RCC 7860 (cell line): ENCODE results near the gene PRSS22.
A peak's percentile ranks its signal among the peaks of the same experiment; 100 is the strongest.

Experiments
- DNase-seq: peaks from one replicate; pipeline ENCODE4 v3.0.0-alpha.2; 2015; ENCODE audit warnings: low spot score
- FAIRE-seq: peaks from 2 replicates; lab custom pipeline; 2012; peaks lifted over from hg19 to GRCh38; lab: Jason Lieb, UNC

Gene PRSS22

DNA sequence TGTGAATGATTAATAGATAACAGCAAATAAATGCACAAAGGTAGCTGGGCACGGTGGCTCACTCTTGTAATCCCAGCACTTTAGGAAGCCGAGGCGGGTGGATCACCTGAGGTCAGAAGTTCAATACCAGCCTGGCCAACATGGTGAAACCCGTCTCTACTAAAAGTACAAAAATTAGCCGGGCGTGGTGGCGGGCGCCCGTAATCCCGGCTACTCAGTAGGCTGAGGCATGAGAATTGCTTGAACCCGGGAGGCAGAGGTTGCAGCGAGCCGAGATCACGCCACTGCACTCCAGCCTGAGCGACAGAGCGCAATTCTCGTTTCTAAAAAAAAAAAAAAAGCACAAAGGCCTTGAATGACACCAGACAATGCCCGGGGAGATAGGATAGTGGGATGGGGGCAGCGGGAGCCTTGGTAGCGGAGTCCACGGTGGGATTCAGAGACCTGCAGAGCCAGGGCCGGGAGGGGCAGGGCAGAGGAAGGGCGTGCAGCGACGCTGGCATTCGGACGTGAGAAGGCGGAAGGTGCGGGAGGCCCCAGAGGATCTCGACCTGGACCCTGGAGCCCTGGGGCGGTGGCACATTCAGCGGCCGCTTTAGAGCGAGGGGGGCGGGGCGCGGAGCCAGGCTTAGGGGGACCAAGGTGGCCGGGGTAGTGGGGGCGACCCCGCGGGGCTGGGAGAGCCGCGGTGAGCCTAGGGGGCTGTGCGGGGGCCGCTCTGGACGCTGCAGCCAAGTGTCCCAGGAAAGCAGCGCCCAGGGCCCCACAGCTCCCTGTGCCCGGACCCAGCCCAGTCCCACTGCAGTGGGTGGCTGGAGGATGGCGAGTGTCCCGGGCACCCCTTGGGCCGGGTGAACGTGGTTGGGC is 24.0 kb upstream of the PRSS22 start:
- no peak for FAIRE-seq
- DNase-seq = no peak

DNA sequence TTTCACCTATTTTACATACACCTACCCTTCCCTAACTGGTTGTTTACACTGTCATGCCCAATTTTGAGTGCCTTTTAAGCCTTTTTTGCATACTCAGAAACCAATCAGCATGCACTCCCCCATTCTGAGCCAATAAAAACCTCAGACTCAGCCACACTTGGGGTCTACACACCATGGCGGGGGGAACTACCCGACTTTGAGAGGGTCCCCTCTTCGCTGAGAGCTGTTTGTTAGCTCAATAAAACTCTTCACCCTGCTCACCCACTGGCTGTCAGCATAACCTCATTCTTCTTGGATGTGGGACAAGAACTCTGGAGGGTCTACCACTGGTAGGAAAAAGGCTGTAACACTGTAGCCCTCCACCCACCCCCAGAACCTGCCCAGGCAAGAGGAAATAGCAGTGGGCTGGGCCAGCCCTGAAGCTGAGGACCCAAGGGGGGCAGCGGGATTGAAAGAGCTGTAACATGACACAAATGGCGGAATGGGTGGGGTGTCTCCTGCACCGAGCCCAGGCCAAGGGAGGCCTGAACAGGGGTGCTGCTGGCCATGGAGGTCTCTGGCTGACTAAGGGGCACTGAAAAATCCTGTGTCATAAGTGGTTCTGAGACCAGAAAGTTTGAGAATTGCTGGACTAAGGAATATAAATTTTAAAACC is 22.0 kb upstream of the PRSS22 start:
- no peak for DNase-seq
- no peak for FAIRE-seq

DNA sequence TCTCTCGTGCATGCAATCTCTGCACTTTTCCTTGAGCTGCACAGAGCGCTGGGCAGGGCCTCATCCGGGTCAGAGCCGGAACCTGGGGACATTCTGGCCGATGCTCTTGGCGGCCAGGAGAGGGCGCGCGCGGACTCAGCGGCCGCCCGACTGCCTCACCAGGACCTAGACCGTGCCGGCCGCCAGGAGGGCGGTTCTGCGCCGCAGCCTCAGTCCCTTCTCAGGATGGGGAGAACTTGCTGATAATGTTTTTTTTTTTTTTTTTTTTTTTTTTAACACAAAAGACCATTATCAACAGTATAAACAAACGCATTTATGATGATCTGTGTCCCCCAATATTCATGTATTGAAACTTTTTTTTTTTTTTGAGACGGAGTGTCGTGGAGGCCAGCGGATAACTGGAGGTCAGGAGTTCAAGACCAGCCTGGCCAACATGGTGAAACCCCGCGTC is 17.0 kb upstream of the PRSS22 start:
- peak; percentile 73 for DNase-seq
- FAIRE-seq = peak; percentile 59

DNA sequence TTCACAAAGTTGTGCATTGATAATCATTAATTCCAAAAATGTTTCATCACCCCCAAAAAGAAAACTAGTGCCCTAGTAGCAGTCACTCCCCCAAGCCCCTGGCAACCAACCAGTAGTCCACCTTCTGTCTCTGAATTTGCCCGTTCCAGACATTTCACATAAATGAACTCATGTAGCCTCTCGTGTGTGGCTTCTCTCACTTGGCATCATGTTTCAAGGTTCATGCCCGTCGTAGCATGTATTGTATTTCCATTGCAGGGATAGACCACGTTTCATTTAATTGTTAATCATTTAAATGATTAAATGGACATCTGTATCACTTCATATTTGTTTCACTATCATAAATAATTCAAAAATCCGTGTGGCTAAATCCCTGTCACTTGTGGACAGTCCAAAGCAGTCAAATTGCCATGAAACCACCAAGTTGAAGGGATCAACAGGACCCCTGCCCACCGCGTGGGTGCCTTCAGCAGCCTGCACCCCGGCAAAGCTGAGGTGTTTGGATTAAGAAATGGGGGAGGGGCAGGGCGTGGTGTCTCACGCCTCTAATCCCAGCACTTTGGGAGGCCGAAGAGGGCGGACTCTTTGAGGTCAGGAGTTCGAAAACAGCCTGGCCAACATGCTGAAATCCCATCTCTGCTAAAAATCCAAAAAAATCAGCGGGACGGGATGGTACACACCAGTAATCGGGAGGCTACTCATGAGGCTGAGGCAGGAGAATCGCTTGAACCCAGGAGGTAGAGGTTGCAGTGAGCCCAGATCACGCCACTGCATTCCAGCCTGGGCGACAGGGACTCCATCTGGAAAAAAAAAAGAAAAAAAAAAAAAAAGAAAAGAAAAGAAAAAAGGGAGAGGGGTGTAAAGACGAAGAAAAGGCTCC is 16.3 kb upstream of the PRSS22 start:
- FAIRE-seq = no peak
- no peak for DNase-seq

DNA sequence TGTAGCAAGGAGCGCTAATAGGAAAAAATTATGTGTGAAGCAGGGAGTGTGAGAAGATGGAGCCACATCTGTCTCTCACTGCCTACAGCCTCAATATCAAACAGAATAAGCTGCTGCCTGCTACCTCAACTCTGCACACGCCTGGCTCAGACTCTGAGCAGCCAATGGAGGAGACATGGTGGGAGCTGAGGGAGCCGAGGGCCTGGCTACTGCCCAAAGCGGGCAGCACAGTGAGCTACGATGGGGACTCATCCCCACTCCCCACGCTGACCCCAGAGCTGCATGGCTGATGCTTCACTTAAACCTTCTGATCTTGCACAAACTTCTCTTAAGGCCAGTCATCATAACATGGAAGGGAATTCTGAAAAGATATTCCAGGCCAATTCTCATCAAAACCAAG is 14.0 kb upstream of the PRSS22 start:
- DNase-seq (no peak), FAIRE-seq (no peak)

DNA sequence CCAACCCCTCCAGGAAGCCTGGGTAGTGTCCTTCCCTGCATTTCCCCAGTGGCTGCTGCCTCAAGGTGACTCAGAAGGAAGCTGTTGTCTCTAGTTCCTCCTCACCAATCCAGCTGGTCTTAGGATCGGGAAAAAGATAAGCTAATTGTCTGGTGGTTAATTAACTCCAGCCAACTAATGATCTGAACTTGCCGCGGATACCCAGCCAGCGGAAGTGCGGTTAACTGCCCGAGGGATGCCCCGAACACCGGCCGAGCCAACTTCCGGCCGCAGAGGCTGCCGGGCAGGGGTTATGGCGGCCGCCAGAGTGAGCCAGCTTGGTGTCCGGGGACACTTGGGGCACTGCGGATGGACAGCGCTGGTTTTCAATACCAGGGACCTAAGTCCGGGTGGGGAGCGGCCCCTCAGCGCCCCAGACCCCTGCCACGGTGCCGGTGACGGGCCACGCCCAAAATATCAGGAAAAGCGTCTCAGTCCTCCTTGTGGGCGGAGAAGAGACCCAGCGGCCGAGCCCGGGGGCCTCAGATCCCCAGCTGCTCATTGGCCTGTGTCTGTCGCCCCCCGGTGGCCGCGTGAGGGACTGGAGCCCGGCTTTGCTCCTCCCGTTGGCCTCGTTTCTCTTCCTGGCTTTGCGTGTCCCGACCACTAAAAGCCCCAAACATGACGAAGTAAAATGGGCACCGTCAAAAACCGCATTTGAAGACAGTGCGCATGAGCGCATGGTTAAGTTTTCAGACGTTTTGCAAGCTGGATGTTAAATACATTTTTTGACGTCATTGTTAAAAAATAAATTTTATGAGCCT is 10.2 kb upstream of the PRSS22 start:
- peak; percentile 55 for FAIRE-seq
- peak; percentile 91 for DNase-seq

DNA sequence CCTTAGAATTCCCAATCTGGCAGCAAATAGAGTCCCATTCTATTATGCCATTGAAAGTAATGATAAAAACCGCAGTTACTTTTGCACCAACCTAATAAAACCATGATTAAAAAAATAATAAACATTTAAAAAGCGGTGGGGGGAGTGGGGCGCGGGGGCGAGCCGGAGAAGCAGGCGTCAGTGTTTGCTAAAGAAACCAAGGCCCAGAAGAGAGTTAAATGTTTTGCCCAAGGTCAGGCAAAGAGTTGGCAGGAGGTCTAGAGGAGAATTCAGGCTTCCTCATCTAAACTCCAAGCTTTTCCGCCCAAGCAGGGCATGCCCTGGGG is 9.7 kb upstream of the PRSS22 start:
- no peak for DNase-seq

DNA sequence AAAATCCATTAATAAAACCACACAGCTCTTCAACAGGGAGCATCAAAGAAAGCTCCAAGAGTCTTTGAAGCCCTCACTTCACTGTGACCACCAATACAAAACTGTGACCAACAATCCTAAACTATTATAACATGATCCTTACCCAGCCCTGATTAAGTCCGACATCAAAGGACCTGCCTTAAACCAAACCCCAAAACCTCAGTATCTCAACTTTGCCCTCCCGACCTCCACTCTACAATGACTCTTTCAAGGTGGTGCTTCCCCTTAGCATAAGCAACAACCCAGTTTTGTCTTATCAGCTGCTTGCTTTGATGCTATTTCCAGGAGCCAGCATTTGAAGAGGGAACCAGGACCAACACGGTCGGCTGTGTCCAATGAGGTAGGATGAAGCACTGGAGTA is 8.5 kb upstream of the PRSS22 start:
- FAIRE-seq = no peak
- no peak for DNase-seq

More for the DNA sequence above, 9.7 kb upstream of the PRSS22 start:
- FAIRE-seq = no peak

DNA sequence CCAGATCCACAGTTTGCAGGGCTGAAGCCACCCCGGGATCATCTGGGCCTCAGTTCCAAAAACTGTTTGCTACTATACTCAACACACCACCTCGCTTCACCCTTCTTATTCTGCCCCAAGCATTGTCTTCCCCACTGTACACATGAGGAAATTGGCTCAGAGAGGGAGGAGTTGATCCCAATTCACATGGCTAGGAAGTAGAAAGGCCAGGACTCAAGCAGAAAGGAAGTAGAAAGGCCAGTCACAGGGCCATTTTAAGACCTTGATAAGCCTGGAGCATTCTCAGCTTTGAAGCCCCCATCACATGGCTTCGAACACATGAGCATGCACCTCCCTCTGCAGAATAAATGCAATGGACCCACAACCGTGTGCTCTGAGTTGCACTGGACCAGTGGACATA is 7.7 kb upstream of the PRSS22 start:
- FAIRE-seq = no peak
- no peak for DNase-seq

DNA sequence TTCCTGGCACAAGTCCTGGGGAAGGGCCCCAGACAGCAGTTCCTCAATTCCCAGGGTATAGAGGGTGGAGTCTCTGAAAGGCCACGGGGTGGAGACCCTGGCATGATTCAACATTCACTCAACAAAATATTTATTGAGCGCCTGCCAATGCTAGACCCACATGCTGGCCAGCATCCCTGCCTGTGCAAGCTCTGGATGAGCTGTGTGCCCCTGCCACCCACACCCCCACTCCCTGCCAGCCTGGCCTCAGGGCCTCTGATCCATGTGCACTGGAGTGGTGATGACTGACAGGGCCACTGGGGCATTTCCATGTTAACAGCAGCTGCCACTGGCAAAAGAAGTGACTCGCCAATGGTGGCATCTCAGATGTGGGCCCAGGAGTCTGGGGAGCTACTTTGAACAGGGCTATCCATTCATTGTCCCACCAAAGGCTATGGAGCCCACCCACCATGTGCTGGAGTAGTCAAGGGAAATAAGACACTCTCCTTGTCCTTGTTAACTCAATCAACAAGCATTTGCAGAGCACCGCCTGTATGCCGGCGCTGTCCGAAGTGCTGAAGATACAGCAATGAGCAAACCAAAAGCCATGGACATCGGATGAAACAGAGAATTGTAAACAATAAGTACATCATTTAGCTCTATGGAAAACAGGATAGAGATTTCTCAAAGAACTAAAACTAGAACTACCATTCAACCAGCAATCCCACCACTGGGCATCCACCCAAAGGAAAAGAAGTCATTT is 3.0 kb upstream of the PRSS22 start:
- DNase-seq (peak; percentile 72), FAIRE-seq (peak; percentile 55)

DNA sequence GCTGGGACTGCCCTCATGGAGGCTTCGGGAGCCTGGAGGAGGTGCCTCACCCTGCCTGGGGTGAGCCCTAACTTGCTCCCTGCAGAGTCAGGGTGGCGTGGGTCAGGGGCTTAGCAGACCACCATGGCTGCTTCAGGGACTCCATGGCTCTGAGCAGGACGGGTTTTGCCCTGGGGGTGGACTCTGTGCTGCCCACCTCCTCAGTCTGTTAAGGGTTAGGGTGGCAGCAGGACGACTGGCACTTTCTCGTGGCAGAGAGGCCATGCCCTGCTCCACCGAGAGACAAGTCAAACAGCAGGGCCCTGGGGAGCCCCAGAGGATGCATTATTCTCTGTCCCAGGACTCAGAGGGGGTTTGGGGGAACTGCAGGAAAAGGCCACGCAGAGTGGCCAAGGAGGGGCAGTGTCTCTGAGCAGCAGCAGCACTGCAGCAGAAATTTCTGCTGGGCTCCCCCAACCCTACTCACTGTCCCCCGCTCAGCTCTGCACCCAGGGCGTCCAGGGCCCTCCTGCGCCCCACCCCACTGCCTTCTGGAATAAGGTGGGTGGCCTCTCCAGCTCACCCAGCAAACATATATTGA is 1.8 kb upstream of the PRSS22 start:
- DNase-seq (no peak), FAIRE-seq (no peak)

DNA sequence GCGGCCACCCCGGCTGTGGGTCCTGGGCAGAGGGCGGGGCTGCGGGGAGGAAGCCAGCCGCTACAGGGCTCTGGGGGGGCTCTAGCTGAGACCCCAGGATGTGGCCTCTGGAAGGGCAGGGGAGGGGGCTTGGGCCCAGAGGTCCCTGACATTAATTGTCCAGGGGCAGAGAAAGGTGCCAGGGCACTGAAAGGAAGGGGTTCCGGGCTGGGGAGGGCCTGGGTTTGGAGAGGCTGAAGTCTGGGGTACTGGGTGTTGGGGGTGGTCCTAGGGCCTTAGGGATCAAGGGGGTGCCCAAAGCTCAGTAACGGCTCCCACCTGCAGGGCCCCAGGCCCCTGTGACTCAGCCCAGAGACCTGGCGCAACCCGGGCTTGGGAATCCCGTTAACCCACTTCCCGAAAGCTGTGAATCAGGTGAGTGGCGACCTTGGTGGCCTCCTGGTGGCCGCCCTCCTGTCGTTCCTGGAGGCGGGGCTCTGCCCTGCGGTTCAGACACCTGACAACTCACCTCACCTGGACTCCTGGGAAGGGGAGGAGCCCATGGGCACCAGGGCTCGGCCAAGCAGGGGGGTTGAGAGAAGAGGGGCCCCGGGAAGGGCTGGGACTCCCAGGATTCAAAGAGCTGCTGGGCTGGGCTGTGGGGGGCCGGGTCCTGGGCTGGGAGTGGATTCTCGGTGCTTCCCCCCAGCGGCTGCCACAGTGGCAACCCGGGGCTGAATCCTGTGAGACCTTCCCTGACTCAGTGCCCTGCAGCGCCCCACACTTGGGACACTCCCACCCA is 465 bp upstream of the PRSS22 start:
- DNase-seq = no peak
- FAIRE-seq = no peak

DNA sequence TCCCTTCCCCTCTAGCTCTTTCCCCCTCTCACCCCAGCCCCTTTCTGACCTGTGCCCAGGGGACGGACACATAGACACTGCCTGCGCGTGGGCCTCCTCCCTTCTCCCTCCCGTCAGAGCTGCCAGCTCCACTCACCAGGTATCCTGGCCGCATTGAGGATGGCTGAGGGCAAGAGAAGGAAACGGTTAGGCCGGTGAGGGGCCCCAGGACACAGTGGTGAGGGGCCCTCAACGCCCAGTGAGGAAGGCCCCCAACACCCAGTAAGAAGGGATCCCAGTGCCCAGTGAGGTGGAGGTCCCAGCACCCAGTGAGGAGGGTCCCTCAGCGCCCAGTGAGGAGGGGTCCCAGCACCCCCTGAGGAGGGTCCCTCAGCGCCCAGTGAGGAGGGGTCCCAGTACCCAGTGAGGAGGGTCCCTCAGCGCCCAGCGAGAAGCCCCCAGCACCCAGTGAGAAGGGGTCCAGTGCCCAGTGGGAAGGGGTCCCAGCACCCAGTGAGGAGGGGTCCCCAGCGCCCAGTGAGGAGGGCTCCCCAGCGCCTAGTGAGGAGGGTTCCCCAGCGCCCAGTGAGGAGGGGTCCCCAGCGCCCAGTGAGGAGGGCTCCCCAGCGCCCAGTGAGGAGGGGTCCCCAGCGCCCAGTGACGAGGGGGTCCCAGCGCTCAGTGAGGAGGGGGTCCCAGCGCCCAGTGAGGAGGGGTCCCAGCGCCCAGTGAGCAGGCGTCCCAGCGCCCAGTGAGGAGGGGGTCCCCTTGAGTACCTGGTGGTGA is 1.1 kb downstream of the PRSS22 start:
- FAIRE-seq = no peak
- no peak for DNase-seq

DNA sequence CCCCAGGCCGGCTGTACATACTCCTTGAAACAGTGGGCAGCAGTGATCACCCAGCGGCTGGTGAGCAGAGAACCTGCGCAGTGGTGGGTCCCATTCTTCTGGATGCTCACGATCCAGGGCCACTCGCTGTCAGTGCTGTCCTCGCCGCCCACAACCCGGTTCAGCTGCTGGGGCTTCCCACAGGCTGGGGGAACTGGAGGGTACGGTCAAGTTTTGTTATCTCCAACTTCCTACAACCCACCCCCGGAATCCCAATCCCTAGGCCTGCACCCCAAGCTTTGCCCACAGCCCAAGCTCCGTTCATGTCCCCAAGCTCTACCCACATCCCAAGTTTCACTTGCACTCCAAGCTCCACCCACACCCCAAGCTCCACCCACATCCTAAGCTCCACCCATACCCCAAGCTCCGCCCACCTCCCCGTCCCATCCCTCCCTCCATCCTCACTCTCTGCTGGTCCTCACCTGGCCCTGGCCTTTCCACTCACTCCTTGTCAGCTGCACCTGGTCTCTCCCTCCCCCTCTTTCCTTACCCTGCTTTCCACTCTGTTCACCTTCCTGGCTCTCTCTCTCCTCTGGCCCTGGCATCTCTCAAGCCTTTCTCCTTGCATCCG is 1.8 kb downstream of the PRSS22 start:
- DNase-seq (no peak), FAIRE-seq (no peak)

DNA sequence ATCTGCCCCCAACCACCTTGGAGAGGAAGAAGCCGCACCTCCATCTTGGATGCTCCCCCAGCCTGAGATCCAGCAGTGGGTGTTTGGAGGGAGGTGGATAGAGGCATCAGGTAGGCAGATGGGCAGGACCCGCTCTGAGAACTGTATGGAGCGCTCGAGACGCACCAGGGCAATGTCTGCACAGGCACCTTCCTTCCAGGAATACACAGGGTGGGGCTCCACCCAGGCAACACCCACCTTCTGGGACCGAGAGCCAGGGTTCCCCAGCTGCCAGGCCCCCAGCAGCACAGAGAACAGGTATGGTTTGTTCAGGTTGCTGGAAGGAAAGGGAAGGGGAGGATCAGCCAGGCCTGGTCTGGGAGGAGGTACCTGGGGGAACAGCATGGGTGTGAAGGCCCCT is 2.4 kb downstream of the PRSS22 start:
- DNase-seq = no peak
- no peak for FAIRE-seq

DNA sequence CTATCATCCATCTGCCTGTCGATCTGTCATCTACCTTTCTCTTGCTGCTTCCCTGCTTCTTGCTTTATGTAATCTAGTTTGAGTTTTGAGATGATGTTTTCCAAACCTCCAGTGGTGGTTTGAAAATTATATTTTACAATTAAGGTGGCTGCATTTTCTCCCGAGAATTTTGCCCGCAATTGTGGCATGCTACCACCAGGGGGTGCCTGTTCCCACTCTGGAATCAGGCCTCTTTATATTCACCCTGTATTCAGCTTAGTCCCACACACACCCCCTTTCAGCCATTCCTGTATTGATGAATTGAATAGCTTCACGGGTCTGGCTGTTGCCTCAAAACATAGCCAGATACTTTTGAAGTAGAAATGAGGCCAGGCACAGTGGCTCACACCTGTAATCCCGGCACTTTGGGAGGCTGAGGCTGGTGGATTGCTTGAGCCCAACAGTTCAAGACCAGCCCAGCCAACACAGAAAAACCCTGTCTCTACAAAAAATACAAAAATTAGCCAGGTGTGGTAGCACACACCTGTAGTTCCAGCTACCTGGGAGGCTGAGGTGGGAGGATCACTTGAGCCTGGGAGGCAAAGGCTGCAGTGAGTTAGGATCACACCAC is 3.2 kb downstream of the PRSS22 start:
- peak; percentile 22 for DNase-seq
- peak; percentile 62 for FAIRE-seq

DNA sequence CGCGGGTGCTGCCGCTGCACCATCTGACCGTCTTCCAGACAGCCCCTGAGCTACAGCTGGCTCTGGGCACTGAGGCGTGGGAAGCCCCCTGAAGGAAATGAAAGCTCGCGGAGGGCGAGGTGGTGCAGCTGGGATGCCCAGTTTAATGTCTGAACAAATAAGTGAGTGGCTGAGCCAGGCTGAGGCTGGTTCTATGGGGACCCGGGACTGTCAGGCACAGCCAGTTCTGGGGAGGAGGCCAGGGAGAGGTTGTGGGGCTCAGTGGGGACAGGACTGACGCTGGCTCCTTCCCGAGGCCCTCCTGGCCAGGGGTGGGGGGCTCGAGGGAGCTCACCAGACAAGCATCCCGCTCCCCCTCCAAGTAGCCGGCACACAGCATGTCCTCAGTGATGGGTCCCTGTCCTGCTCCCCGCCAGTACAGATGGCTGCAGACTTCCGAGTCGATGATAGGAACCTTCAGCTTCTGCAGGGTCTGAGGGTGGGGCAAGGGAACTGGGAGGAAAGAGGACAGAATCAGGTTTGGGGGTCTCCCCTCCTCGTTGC is 4.4 kb downstream of the PRSS22 start:
- DNase-seq (no peak), FAIRE-seq (no peak)
